ENCODE data around the gene RBPJL. TPM values are rescaled to one million over a fixed set of nuclear protein-coding genes. Genes with fewer than 3 reads are reported as not detected.

RBPJL gene
- total and polyA plus RNA-seq, 2 of the 13 experiments (the other 11 are each of a cell fraction or from before 2014, with no cell fraction given) = not detected

DNA sequence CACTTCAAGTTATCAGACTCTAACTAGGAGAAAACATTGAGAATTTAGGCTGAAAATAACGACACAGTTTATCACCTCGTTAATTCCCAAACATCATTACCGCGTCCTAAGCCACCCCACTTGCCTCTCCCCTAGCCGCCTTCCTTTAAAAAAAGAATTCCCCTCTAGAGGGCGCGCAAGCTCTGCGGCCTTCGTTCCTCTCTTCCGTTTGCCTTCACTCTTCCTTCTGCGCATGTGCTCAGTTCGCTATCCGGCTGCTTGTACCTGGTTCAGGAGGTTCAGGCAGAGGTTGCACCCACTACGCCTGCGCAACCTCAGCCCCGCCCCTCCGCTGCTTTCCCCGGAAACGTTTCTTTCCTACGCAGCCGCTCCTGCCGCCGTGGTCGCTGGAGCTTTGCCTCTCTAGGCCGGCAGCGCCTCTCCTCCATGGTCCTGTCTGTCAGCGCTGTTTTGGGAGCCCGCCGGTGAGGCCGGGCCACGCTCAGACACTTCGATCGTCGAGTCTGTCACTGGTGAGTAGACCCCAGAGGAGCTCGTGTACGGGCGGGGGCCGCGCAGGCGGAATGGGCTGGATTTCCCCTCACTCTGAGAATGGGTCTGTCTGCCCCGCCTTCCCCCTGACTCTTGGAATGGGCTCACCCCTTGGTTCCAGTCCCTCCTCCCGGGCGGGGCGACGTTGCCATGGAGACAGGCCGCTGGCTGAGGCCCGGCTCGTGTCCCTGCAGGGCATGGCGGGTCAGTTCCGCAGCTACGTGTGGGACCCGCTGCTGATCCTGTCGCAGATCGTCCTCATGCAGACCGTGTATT, 56.4 kb downstream of the RBPJL start, which contains the start of gene SYS1 (continued):
- TF ChIP-seq, protein P1, sequence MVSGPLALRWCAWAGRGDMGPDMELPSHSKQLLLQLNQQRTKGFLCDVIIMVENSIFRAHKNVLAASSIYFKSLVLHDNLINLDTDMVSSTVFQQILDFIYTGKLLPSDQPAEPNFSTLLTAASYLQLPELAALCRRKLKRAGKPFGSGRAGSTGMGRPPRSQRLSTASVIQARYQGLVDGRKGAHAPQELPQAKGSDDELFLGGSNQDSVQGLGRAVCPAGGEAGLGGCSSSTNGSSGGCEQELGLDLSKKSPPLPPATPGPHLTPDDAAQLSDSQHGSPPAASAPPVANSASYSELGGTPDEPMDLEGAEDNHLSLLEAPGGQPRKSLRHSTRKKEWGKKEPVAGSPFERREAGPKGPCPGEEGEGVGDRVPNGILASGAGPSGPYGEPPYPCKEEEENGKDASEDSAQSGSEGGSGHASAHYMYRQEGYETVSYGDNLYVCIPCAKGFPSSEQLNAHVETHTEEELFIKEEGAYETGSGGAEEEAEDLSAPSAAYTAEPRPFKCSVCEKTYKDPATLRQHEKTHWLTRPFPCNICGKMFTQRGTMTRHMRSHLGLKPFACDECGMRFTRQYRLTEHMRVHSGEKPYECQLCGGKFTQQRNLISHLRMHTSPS (CRISPR knock-in tag; IDR thresholded peaks at IDR 0.05; ENCODE audit: low read depth) = peak; percentile 75
- TF ChIP-seq ZBTB1 (CRISPR knock-in tag; IDR thresholded peaks at IDR 0.05; ENCODE audit: borderline replicate concordance) (0 out of 2 replicates have a peak, but pooled peaks have one; percentile 12), KLF6 (CRISPR knock-in tag; IDR thresholded peaks at IDR 0.05) (peak; percentile 98), ZNF260 (CRISPR knock-in tag; IDR thresholded peaks at IDR 0.05; ENCODE audit: borderline replicate concordance, low read depth) (no peak), ATF7-NPFF (CRISPR knock-in tag; IDR thresholded peaks at IDR 0.05; ENCODE audit: low read depth) (peak; percentile 77), ZNF3 (CRISPR knock-in tag; IDR thresholded peaks at IDR 0.05) (0 out of 2 replicates have a peak, but pooled peaks have one; percentile 63), IKZF1 (IDR thresholded peaks at IDR 0.05) (no peak), ZNF432 (CRISPR knock-in tag; IDR thresholded peaks at IDR 0.05; ENCODE audit: borderline replicate concordance) (no peak), DMAP1 (CRISPR knock-in tag; IDR thresholded peaks at IDR 0.05) (peak; percentile 98), ZNF737 (CRISPR knock-in tag; IDR thresholded peaks at IDR 0.05; ENCODE audit: borderline replicate concordance) (0 out of 2 replicates have a peak, but pooled peaks have one; percentile 68), PHB2 (IDR thresholded peaks at IDR 0.05; ENCODE audit: partially characterized antibody) (no peak), KDM5A (IDR thresholded peaks at IDR 0.05; ENCODE audit: borderline replicate concordance, low read length) (peak; percentile 91; the same call in 1 of the 2 replicates)
- TF ChIP-seq, protein P2, sequence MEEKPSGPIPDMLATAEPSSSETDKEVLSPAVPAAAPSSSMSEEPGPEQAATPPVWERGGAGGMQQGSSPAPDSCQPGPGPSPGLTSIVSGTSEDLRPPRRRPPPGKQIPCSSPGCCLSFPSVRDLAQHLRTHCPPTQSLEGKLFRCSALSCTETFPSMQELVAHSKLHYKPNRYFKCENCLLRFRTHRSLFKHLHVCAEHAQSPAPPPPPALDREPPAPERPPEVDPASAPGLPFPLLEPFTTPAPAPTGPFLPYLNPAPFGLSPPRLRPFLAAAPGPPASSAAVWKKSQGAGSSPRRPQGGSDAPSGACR (CRISPR knock-in tag; IDR thresholded peaks at IDR 0.05) = 0 out of 2 replicates have a peak, but pooled peaks have one; percentile 84
- TF ChIP-seq, protein P3, sequence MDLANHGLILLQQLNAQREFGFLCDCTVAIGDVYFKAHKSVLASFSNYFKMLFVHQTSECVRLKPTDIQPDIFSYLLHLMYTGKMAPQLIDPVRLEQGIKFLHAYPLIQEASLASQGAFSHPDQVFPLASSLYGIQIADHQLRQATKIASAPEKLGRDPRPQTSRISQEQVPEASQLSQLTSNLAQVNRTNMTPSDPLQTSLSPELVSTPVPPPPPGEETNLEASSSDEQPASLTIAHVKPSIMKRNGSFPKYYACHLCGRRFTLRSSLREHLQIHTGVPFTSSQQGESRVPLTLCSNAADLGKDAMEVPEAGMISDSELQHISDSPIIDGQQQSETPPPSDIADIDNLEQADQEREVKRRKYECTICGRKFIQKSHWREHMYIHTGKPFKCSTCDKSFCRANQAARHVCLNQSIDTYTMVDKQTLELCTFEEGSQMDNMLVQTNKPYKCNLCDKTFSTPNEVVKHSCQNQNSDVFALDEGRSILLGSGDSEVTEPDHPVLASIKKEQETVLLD (CRISPR knock-in tag; IDR thresholded peaks at IDR 0.05; ENCODE audit: low read depth) = peak; percentile 72
- TF ChIP-seq, protein P4, sequence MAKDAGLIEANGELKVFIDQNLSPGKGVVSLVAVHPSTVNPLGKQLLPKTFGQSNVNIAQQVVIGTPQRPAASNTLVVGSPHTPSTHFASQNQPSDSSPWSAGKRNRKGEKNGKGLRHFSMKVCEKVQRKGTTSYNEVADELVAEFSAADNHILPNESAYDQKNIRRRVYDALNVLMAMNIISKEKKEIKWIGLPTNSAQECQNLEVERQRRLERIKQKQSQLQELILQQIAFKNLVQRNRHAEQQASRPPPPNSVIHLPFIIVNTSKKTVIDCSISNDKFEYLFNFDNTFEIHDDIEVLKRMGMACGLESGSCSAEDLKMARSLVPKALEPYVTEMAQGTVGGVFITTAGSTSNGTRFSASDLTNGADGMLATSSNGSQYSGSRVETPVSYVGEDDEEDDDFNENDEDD (CRISPR knock-in tag; IDR thresholded peaks at IDR 0.05; ENCODE audit: borderline replicate concordance) = peak; percentile 56; the same call in 1 of the 2 replicates

All from HepG2 (cell line).